ENCODE results near the gene PLA2G4E. TPM values are rescaled to one million over a fixed set of nuclear protein-coding genes. Genes with fewer than 3 reads are reported as not detected.
A peak's percentile ranks its signal among the peaks of the same experiment; 100 is the strongest.

Gene PLA2G4E
- total RNA-seq, 4 donors from 2014 or later, result not detected

DNA sequence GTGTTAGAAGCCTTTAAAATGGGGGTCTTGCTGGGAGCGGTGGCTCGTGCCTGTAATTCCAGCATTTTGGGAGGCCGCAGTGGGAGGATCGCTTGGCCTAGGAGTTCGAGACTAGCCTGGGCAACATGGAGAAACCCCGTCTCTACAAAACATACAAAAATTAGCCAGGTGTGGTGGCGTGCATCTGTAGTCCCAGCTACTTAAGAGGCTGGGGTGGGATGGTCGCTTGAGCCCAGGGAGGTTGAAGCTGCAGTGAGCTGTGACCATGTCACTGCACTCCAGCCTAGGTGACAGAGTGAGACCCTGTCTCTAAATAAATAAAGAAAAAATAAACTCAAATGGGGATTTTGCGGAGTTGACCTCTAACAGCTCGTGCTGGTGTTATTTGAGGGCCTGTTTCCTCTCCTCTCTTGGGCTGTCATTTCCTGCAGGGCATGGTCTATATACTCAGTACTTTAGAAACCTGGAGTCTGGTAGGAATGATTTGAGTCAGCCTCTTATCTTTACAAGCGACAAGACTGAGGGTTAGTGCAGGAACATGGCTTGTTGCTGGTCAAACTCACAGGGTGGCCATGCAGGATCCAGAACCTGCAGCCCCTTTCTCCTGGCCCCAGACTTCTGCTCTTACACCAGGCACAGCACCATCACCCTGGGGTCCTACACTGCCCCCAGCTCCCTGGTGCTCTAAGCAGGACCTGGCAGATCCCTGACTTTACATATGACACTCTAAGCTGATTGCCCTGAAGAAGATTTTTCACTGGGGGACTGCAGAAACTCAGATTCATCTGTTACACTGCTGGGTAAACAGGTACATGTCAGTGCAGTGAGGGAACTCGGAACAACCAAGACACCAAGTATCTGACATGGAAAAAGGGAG lies 63.6 kb downstream of the PLA2G4E start:
- TF ChIP-seq, protein P1, sequence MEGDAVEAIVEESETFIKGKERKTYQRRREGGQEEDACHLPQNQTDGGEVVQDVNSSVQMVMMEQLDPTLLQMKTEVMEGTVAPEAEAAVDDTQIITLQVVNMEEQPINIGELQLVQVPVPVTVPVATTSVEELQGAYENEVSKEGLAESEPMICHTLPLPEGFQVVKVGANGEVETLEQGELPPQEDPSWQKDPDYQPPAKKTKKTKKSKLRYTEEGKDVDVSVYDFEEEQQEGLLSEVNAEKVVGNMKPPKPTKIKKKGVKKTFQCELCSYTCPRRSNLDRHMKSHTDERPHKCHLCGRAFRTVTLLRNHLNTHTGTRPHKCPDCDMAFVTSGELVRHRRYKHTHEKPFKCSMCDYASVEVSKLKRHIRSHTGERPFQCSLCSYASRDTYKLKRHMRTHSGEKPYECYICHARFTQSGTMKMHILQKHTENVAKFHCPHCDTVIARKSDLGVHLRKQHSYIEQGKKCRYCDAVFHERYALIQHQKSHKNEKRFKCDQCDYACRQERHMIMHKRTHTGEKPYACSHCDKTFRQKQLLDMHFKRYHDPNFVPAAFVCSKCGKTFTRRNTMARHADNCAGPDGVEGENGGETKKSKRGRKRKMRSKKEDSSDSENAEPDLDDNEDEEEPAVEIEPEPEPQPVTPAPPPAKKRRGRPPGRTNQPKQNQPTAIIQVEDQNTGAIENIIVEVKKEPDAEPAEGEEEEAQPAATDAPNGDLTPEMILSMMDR (IDR thresholded peaks at IDR 0.05 in 4 of 5, conservative IDR thresholded peaks at IDR 0.05 in 1 of 5), result no peak
- no peak for TF ChIP-seq POLR2A (IDR thresholded peaks at IDR 0.05)
- H3K4me3 ChIP-seq, result no peak overlapping the region
- intact Hi-C loops (cut with DNase I; ENCODE audit: low total_unique reads) (no loop called here), in situ Hi-C loops (cut with MboI; ENCODE audit: low sequenced_read_pairs in 4 of 4) (no loop called here)
- ATAC-seq (no peak), DNase-seq (no peak)
- no peaks in the 10 kb centered on the region for H3K27me3 ChIP-seq
- no peaks in the 10 kb centered on the region for H3K36me3 ChIP-seq
- no peaks in the 10 kb centered on the region for H3K4me1 ChIP-seq
- H3K9me3 ChIP-seq, result no peaks in the 10 kb centered on the region
- H3K27ac ChIP-seq, result peak overlapping the region in 1 of 4 donors; percentile 7

DNA sequence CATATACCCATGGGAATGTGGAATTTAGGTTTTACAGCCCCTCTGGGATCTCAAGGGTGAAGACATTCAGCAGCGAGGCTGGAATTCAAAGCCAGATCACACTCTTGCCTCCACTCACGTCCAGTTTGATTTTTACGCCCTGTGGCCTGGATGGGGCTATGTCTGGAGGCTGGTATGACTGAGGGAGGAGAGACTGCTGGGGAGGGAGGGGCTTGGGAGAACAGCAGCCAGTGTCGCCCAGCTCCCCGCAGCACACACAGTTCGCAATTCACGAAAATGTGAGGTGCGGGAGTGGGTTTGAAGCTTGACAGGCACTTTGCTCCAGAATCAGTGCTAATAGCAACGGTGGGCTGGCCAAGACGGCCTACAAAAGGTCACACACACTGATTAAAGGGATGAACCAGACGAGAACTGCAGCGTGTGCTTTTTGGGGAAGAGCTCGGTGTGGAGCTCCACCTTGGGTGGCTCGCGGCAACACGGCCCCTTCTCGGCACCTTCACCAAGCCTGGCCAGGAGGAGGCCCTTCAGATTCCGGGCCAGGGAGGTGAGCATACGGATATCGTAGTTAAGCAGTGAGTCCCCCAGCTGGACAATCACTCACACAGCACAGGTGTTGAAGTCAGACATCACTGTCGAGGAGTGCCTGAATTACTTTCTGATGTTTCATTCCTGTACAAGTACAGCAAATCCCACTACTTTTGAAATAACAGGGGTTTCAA lies 64.9 kb downstream of the PLA2G4E start:
- Histone ChIP-seq H3K9me3 (no peaks in the 10 kb centered on the region), H3K36me3 (no peaks in the 10 kb centered on the region), H3K27me3 (no peaks in the 10 kb centered on the region), H3K4me1 (no peaks in the 10 kb centered on the region), H3K4me3 (no peak overlapping the region), H3K27ac (peak overlapping the region in 1 of 4 donors; percentile 5)
- DNase-seq (no peak), ATAC-seq (no peak)
- intact Hi-C loops (cut with DNase I; ENCODE audit: low total_unique reads) (no loop called here), in situ Hi-C loops (cut with MboI; ENCODE audit: low sequenced_read_pairs in 4 of 4) (no loop called here)
- TF ChIP-seq POLR2A (IDR thresholded peaks at IDR 0.05), result no peak
- TF ChIP-seq, protein P1 (IDR thresholded peaks at IDR 0.05 in 4 of 5, conservative IDR thresholded peaks at IDR 0.05 in 1 of 5), result peak in 1 of 5 experiments; percentile 15

DNA sequence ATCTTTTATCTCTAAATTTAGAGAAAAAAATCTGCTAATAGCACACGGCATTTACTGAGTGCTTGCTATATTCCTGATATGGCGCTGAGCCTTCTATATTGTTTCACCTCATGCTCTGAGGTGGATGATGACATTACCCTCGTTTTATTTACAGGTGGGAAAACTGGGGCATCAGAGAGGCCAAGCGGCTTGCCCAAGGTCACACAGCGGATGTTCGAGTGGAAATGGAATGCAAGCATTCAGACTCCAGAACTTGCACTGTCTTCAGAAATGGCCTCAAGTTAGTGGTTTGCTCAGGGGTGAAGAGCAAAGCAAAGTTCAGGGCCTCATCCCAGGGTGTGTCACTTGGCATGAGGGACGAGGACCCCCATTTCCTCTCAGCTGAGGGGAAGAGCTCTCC lies 65.7 kb downstream of the PLA2G4E start:
- no peaks in the 10 kb centered on the region for H3K27me3 ChIP-seq
- TF ChIP-seq POLR2A (IDR thresholded peaks at IDR 0.05), result no peak
- no peaks in the 10 kb centered on the region for H3K36me3 ChIP-seq
- no peak overlapping the region for H3K27ac ChIP-seq
- DNase-seq (no peak), ATAC-seq (no peak)
- H3K4me1 ChIP-seq, result peaks cover 0 to 3% of the 10 kb centered on the region in 2 donors
- no peaks in the 10 kb centered on the region for H3K9me3 ChIP-seq
- H3K4me3 ChIP-seq, result no peak overlapping the region
- intact Hi-C loops (cut with DNase I; ENCODE audit: low total_unique reads) (no loop called here), in situ Hi-C loops (cut with MboI; ENCODE audit: low sequenced_read_pairs in 4 of 4) (no loop called here)

DNA sequence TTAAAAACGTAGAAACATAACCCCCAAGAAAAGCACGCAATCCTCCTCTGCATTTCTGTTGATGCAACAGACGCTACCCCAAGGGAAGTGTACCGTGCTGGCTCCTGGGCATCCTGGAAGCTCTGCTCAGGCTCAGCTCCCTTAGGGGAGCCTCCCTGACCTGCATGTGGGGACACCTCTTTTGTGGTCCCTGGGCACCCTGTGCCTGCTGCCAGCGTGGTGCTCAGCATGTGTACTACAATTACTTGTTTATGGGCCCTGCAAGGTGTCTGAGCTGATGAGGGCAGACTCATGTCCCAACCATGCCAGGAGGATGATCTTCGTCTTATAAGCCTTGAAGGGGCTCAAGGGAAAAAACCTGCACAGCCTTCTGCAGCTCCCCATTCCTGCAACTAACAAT lies 66.8 kb downstream of the PLA2G4E start:
- no peak overlapping the region for H3K27ac ChIP-seq
- H3K9me3 ChIP-seq, result no peaks in the 10 kb centered on the region
- no peaks in the 10 kb centered on the region for H3K27me3 ChIP-seq
- intact Hi-C loops (cut with DNase I; ENCODE audit: low total_unique reads) (no loop called here), in situ Hi-C loops (cut with MboI; ENCODE audit: low sequenced_read_pairs in 4 of 4) (no loop called here)
- H3K4me3 ChIP-seq, result no peak overlapping the region
- H3K4me1 ChIP-seq, result peaks cover 0 to 7% of the 10 kb centered on the region in 2 donors
- ATAC-seq, result no peak
- no peak for DNase-seq
- TF ChIP-seq, protein P1 (IDR thresholded peaks at IDR 0.05 in 4 of 5, conservative IDR thresholded peaks at IDR 0.05 in 1 of 5), result no peak
- TF ChIP-seq POLR2A (IDR thresholded peaks at IDR 0.05), result no peak
- H3K36me3 ChIP-seq, result no peaks in the 10 kb centered on the region

DNA sequence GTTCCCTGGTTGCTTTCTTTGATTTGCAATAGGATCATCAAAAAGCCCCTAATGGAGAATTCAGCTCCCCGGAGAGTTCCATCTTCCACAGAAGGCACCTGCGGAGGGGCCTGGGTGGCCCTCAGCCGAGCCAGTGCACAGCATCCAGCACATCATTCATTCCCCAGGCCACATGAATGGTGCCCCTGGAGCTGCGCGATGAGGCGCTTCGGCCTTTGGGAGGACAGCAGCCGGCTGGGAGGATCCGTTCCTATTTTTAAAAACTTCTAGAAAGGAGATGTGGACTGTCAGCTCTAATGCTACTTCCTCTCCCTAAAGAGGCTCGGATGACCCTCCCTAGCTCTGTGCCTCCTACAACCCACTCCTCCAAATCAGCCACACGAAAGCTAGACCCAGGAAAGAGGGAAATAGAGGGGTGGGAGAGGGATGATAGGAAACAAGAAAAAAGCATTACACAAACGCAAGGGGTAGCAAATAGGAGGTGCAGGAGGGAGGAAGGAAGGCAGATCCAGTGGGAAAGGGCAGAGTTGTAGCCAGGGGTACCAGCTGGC lies 68.8 kb downstream of the PLA2G4E start:
- DNase-seq (no peak), ATAC-seq (no peak)
- Histone ChIP-seq H3K27me3 (no peaks in the 10 kb centered on the region), H3K9me3 (no peaks in the 10 kb centered on the region), H3K27ac (peak overlapping the region in 2 of 4 donors; percentile 34 to 45), H3K36me3 (no peaks in the 10 kb centered on the region), H3K4me3 (no peak overlapping the region), H3K4me1 (peaks cover 0 to 11% of the 10 kb centered on the region in 2 donors)
- TF ChIP-seq, protein P1 (IDR thresholded peaks at IDR 0.05 in 4 of 5, conservative IDR thresholded peaks at IDR 0.05 in 1 of 5), result no peak
- TF ChIP-seq POLR2A (IDR thresholded peaks at IDR 0.05), result no peak
- intact Hi-C loops (cut with DNase I; ENCODE audit: low total_unique reads), result no loop called here
- in situ Hi-C loops (cut with MboI; ENCODE audit: low sequenced_read_pairs in 4 of 4), result no loop called here
